ENCODE data around the gene NMNAT2. TPM values are rescaled to one million over a fixed set of nuclear protein-coding genes. Genes with fewer than 3 reads are reported as not detected.
"Not testable (repeated sequence)": the region's sequence is repeated elsewhere in the genome, so short reads cannot be mapped to it uniquely, and the experiment has no call there.

NMNAT2 gene
- polyA plus RNA-seq, 1 experiment: 2.1 TPM

- Histone ChIP-seq H3K36me3 (ENCODE audit: control insufficient read depth, insufficient read depth, low read length) (no peaks in the 10 kb centered on the region), H3K4me3 (ENCODE audit: low read depth, low read length) (no peak overlapping the region), H3K27me3 (ENCODE audit: control insufficient read depth, insufficient read depth, low read length) (peaks cover 3% of the 10 kb centered on the region; the same call in 1 of the 2 replicates)
- ChIA-PET CTCF (no interaction called here), POLR2A (no interaction called here)
- TF ChIP-seq CTCF (IDR thresholded peaks at IDR 0.05; ENCODE audit: insufficient read depth, low read depth, low read length): no peak
- no peak for DNase-seq (ENCODE audit: low read depth)
These were observed 7.1 kb downstream of the NMNAT2 start for GRCh38 chr1:183411091-183411490.

- CTCF ChIA-PET: interaction anchor here (0.6 kb wide), 1 partner anchor 32 kb away, joined by 3 read pairs; no protein-coding TSS in a partner anchor
- H3K4me3 ChIP-seq (ENCODE audit: low read depth, low read length): no peak overlapping the region
- H3K36me3 ChIP-seq (ENCODE audit: control insufficient read depth, insufficient read depth, low read length): no peaks in the 10 kb centered on the region
- POLR2A ChIA-PET: no interaction called here
- no peak for TF ChIP-seq CTCF (IDR thresholded peaks at IDR 0.05; ENCODE audit: insufficient read depth, low read depth, low read length)
- H3K27me3 ChIP-seq (ENCODE audit: control insufficient read depth, insufficient read depth, low read length): no peaks in the 10 kb centered on the region; the same call in 1 of the 2 replicates
- DNase-seq (ENCODE audit: low read depth): no peak
These were observed 10.2 kb downstream of the NMNAT2 start for GRCh38 chr1:183407961-183408360.

GRCh38 chr1:183407474-183407873 lies 10.7 kb downstream of the NMNAT2 start:
- TF ChIP-seq CTCF (IDR thresholded peaks at IDR 0.05; ENCODE audit: insufficient read depth, low read depth, low read length): no peak
- Histone ChIP-seq H3K27me3 (ENCODE audit: control insufficient read depth, insufficient read depth, low read length) (no peaks in the 10 kb centered on the region; the same call in 1 of the 2 replicates), H3K4me3 (ENCODE audit: low read depth, low read length) (no peak overlapping the region), H3K36me3 (ENCODE audit: control insufficient read depth, insufficient read depth, low read length) (no peaks in the 10 kb centered on the region)
- no peak for DNase-seq (ENCODE audit: low read depth)
- ChIA-PET POLR2A (no interaction called here), CTCF (interaction anchor here (0.6 kb wide), 1 partner anchor 87 kb away, joined by 4 read pairs; no protein-coding TSS in a partner anchor)

GRCh38 chr1:183404476-183404875 lies 13.7 kb downstream of the NMNAT2 start:
- H3K36me3 ChIP-seq (ENCODE audit: control insufficient read depth, insufficient read depth, low read length): no peaks in the 10 kb centered on the region
- DNase-seq (ENCODE audit: low read depth): no peak
- ChIA-PET CTCF (interaction anchor here (1.2 kb wide), 1 partner anchor 25 kb away, joined by 3 read pairs; no protein-coding TSS in a partner anchor), POLR2A (no interaction called here)
- no peak overlapping the region for H3K4me3 ChIP-seq (ENCODE audit: low read depth, low read length)
- no peaks in the 10 kb centered on the region; the same call in 1 of the 2 replicates for H3K27me3 ChIP-seq (ENCODE audit: control insufficient read depth, insufficient read depth, low read length)
- TF ChIP-seq CTCF (IDR thresholded peaks at IDR 0.05; ENCODE audit: insufficient read depth, low read depth, low read length): no peak

- POLR2A ChIA-PET: no interaction called here
- Histone ChIP-seq H3K36me3 (ENCODE audit: control insufficient read depth, insufficient read depth, low read length) (no peaks in the 10 kb centered on the region), H3K4me3 (ENCODE audit: low read depth, low read length) (no peak overlapping the region), H3K27me3 (ENCODE audit: control insufficient read depth, insufficient read depth, low read length) (no peaks in the 10 kb centered on the region; the same call in 1 of the 2 replicates)
- TF ChIP-seq CTCF (IDR thresholded peaks at IDR 0.05; ENCODE audit: insufficient read depth, low read depth, low read length): no peak
- CTCF ChIA-PET: interaction anchor here (0.7 kb wide), 1 partner anchor 114 kb away, joined by 3 read pairs; no protein-coding TSS in a partner anchor
- DNase-seq (ENCODE audit: low read depth): no peak
These were observed 14.7 kb downstream of the NMNAT2 start for GRCh38 chr1:183403498-183403897.

GRCh38 chr1:183401565-183401964 lies 16.6 kb downstream of the NMNAT2 start:
- H3K4me3 ChIP-seq (ENCODE audit: low read depth, low read length); CTCF ChIA-PET; POLR2A ChIA-PET; H3K36me3 ChIP-seq (ENCODE audit: control insufficient read depth, insufficient read depth, low read length); H3K27me3 ChIP-seq (ENCODE audit: control insufficient read depth, insufficient read depth, low read length); DNase-seq (ENCODE audit: low read depth): not testable (repeated sequence)
